Measurements from ENCODE around the gene TTC9B.

DNA sequence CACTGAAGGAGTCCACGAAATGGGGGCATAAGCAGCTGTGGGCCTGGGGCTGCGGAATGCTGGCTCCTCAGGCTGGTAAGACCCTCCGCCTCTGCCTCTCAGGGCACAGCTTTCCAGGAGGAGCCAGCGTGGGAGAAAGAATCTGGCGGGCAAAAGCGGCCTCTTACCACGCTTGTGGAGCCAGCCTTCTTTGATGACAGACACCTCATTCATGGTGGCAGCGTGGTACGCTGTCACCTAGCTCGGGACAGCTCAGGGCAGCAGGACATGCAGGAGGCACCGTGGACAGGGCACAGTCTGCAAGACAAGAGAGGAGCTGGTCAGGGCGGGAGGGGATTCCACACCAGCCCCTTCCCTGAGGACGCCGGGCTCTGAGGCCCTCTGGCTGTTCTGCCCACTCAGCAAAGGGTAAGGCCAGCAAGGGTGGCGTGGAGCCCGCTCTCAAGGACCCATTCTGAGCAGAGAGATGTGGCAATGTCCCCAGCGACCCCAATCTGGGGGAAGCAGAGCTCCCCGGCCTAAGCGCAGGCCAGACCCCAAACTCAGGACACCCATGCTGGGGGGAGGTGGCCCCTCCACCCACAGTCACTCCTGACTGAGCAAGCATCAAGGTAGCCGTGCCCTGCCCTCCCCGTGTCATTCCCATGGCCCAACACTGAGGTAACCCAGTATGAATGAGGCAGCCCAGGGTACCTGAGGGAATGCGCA lies 47.0 kb upstream of the TTC9B start:
- TF ChIP-seq, protein P1, sequence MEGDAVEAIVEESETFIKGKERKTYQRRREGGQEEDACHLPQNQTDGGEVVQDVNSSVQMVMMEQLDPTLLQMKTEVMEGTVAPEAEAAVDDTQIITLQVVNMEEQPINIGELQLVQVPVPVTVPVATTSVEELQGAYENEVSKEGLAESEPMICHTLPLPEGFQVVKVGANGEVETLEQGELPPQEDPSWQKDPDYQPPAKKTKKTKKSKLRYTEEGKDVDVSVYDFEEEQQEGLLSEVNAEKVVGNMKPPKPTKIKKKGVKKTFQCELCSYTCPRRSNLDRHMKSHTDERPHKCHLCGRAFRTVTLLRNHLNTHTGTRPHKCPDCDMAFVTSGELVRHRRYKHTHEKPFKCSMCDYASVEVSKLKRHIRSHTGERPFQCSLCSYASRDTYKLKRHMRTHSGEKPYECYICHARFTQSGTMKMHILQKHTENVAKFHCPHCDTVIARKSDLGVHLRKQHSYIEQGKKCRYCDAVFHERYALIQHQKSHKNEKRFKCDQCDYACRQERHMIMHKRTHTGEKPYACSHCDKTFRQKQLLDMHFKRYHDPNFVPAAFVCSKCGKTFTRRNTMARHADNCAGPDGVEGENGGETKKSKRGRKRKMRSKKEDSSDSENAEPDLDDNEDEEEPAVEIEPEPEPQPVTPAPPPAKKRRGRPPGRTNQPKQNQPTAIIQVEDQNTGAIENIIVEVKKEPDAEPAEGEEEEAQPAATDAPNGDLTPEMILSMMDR (IDR thresholded peaks at IDR 0.05; ENCODE audit: low read length), result no peak
- TF ChIP-seq EZH2 (IDR thresholded peaks at IDR 0.05; ENCODE audit: borderline replicate concordance, low read length), result no peak

Measured in OCI-LY1 (cell line).